Activated T-cell treated with anti-CD3 and anti-CD28 coated beads for 1 hour (primary cell): ENCODE results near the gene ENO2.

Experiments
- DNase-seq: peaks from one replicate; pipeline ENCODE4 v3.0.0-alpha.2; 2020; ENCODE audit warnings: low read depth

ENO2 gene

GRCh38 chr12:6948873-6949594, 34.7 kb downstream of the ENO2 start:
- DNase-seq, result no peak

GRCh38 chr12:6950401-6950801, 36.0 kb downstream of the ENO2 start:
- no peak for DNase-seq

GRCh38 chr12:6950811-6951540, 36.6 kb downstream of the ENO2 start, which contains the start of gene PTPN6:
Gene PTPN6, plus strand, starts transcription at chr12:6951356. Its CDS starts 157 bp downstream, at chr12:6951513.
- DNase-seq, result no peak

DNA sequence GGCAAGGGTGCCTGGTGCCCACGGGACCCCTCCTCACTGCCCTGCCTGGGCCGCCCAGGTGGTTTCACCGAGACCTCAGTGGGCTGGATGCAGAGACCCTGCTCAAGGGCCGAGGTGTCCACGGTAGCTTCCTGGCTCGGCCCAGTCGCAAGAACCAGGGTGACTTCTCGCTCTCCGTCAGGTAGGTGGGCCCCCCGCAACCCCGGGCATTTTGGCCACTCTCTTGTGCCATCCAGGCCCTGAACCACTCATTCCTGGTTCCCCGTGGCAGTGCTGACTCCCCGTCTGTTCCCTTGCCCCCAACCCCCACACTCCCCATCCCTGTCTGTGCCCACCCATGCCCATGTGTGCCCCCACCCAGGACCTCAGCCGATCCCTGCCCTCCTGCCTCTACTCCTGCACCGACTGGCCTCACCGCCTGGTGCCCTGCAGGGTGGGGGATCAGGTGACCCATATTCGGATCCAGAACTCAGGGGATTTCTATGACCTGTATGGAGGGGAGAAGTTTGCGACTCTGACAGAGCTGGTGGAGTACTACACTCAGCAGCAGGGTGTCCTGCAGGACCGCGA, 37.3 kb downstream of the ENO2 start:
- no peak for DNase-seq

DNA sequence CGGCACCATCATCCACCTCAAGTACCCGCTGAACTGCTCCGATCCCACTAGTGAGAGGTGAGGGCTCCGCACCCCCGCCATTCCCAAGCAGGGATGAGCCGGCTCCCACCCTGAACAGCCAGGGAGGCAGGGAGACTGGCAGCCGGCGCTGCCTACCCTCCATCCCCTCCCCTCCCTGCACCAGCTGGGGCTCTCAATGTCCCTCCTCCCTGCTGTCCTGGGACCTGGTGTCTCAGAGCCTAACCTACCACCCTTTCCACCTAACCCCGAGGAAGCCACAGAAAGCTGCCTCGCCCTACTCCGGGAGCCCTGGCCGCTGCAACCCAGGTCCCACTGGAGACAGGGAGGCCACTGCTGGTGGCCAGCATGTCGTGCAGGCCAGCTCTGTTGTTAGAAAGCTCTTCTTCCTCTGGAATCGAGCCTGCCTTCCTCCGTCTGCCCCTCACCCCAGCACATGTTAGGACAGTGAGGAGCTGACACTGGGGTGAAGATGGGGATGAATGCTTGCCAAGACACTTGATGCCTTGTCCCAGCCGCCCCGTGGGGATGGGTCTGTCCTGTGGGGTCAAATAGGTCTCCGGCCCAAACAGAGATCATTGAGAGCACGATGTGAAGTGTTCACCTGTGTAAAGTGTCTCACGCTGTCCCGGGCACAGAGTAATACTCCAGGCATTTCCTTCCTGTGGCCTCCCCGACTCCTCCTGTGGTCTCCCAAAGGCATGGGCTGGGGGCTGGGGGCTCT, 37.9 kb downstream of the ENO2 start:
- no peak for DNase-seq

DNA sequence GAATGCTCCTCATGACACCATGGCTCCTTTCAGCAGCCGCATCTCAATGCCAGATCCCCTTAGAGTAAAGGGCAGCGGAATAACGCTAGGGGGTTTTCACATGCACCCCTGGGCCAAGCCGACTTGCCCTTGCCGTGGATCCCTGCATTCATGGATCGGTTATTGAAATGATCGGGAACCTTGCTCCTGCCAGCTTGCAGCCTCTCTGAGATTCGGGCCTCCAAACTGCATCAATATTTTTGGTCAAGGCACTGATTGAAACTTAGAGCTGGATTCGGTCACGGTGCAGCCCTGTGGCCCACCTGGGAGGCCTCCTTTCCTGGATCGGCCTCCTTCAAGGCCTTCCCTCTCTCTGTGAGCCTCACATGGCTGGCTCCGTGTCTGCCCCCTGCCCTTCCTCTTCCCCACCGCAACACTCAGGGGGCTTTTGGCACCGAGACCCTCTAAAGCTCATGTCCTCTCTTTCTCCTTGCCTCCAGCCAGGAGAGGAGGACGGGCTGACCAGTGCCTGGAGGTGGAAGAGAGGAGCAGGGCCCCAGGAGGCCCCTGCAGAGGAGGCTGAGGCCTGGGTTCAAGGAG, 38.6 kb downstream of the ENO2 start:
- no peak for DNase-seq

- peak; percentile 71 for DNase-seq
These were observed 39.3 kb downstream of the ENO2 start for GRCh38 chr12:6953442-6954315.

DNA sequence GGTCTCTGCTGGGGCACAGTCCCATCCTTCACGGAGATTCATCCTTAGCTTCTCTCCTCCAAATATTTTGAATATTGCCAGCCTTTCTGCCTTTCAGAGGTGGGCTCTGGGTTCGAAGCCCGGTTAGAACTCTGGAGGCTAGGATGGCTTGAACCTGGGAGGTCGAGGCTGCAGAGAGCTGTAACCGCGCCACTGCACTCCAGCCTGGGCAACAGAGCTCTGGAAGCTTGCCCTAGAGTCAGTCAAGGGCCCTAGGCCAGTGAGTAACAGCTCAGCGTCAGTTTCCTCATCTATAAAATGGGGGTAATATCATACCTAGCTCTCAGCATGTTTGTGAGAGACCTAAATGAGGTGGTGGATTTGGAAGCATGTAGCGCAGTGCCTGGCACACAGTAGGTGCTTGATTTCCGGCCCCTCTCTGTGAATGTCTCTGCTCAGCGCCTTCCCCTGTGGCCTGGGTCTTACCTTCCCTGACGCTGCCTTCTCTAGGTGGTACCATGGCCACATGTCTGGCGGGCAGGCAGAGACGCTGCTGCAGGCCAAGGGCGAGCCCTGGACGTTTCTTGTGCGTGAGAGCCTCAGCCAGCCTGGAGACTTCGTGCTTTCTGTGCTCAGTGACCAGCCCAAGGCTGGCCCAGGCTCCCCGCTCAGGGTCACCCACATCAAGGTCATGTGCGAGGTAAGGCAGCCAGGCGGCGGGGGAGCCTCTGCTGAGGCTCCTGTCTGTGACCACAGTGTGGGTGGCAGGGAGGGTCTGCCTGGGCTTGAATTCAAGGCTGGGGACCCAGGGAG, 40.1 kb downstream of the ENO2 start:
- DNase-seq, result no peak

- no peak for DNase-seq
These were observed 41.0 kb downstream of the ENO2 start for GRCh38 chr12:6955108-6956020.

- DNase-seq, result no peak
These were observed 41.8 kb downstream of the ENO2 start for GRCh38 chr12:6956021-6956727.

- DNase-seq, result no peak
These were observed 42.8 kb downstream of the ENO2 start for GRCh38 chr12:6957151-6957701.

GRCh38 chr12:6957741-6958608, 43.6 kb downstream of the ENO2 start:
- no peak for DNase-seq

GRCh38 chr12:6958609-6959057, 44.3 kb downstream of the ENO2 start:
- no peak for DNase-seq

- peak; percentile 64 for DNase-seq
These were observed 44.9 kb downstream of the ENO2 start for GRCh38 chr12:6959058-6959804.

- DNase-seq, result no peak
These were observed 45.6 kb downstream of the ENO2 start for GRCh38 chr12:6959805-6960592.
